Fibroblast of mammary gland (primary cell): ENCODE measurements around the gene IL1RL2.

Source experiments
- DNase-seq: peaks from one replicate; pipeline ENCODE4 v3.0.0-alpha.2; 2010; ENCODE audit warnings: low read depth
- H3K4me3 ChIP-seq: 2 replicates; pipeline ENCODE4 v1.5.1; 2011; ENCODE audit warnings: low read depth, mild to moderate bottlenecking, low read length, moderate library complexity; ENCODE audit not compliant: control insufficient read depth
- CTCF ChIP-seq: conservative IDR thresholded peaks from 2 replicates; pipeline ENCODE4 v1.5.1; 2011; ENCODE audit warnings: low read depth, low read length, inconsistent platforms; ENCODE audit not compliant: control insufficient read depth, insufficient read depth

The IL1RL2 gene

GRCh38 chr2:102206666-102207341 lies 20.0 kb downstream of the IL1RL2 start:
- no peak for DNase-seq
- no peak for TF ChIP-seq CTCF
- no peak overlapping the region for H3K4me3 ChIP-seq

- no peak for DNase-seq
- no peak for TF ChIP-seq CTCF
These were observed 22.0 kb downstream of the IL1RL2 start for GRCh38 chr2:102208774-102209173.

DNA sequence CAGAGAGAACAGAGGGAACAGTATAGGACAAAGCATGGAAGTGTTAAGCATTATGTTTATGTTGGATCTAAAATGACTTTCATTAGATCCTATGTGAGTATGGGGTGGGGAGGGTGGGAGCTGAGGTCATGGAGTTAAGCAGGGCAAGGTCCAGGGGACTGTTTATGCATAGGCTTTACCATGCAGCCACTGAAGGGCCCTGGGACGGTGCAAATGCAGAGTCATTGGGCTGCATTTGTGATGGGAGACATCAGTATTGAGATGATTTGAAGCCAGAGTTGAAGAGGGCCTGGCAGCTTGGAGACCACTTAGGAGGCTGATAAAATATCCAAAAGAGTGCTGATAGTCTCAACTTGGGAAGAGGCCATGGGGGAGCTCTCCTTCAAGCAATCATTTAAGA lies 22.7 kb downstream of the IL1RL2 start:
- DNase-seq: no peak
- no peak overlapping the region for H3K4me3 ChIP-seq
- no peak for TF ChIP-seq CTCF

More at GRCh38 chr2:102208774-102209173, 22.0 kb downstream of the IL1RL2 start:
- H3K4me3 ChIP-seq: no peak overlapping the region

- no peak for DNase-seq
- H3K4me3 ChIP-seq: no peak overlapping the region
- TF ChIP-seq CTCF: no peak
These were observed 30.2 kb downstream of the IL1RL2 start for GRCh38 chr2:102217032-102217431.

- no peak for TF ChIP-seq CTCF
- no peak for DNase-seq
- no peak overlapping the region for H3K4me3 ChIP-seq
These were observed 38.3 kb downstream of the IL1RL2 start for GRCh38 chr2:102224824-102225739.

GRCh38 chr2:102226171-102226570 lies 39.3 kb downstream of the IL1RL2 start:
- DNase-seq: no peak
- no peak overlapping the region for H3K4me3 ChIP-seq
- TF ChIP-seq CTCF: no peak
